Body of pancreas (tissue), 4 donors: ENCODE results near the gene TBC1D9. TPM values are rescaled to one million over a fixed set of nuclear protein-coding genes. Genes with fewer than 3 reads are reported as not detected.

Experiments
- ATAC-seq: fragments of 150-250 bp; one replicate; pipeline ENCODE4 v1.9.1; 2016
- DNase-seq, 4 donors: peaks; one replicate each; pipeline ENCODE4 v3.0.0-alpha.2; 2019
- H3K27ac ChIP-seq, 4 donors: fragments of 200-600 bp; sonication (generic); 1 replicate in 3 of 4; 2 replicates in 1 of 4; pipeline versions ENCODE4 v1.5.1 to v1.6.1; 2016 to 2019; ENCODE audit warnings: mild to moderate bottlenecking in 1 of 4, mixed read lengths in 1 of 4, moderate library complexity in 1 of 4
- H3K27me3 ChIP-seq, 2 donors: fragments of 200-600 bp; sonication (generic); one replicate each; pipeline ENCODE4 v1.6.0; 2016; ENCODE audit warnings: mild to moderate bottlenecking in 1 of 2
- H3K36me3 ChIP-seq, 2 donors: fragments of 200-600 bp; sonication (generic); replicated peaks in 1 of 2; 2 replicates each; pipeline ENCODE4 v1.5.1; 2016; ENCODE audit warnings: low read depth in 2 of 2; ENCODE audit not compliant: insufficient read depth in 1 of 2
- H3K4me1 ChIP-seq: fragments of 200-600 bp; sonication (generic); one replicate; pipeline ENCODE4 v1.6.0; 2016
- H3K4me3 ChIP-seq, 2 donors: fragments of 200-600 bp; sonication (generic); 1 replicate in 1 of 2; 2 replicates in 1 of 2; pipeline ENCODE4 v1.5.1; 2016 to 2019
- H3K9me3 ChIP-seq, 3 donors: fragments of 200-600 bp; sonication (generic); 1 replicate in 2 of 3; 2 replicates in 1 of 3; pipeline ENCODE4 v1.5.1; 2016
- POLR2A ChIP-seq, 3 donors: fragments of 450-650 bp; IDR thresholded peaks; one replicate each; pipeline ENCODE4 v1.6.1; 2016; ENCODE audit warnings: antibody characterized with exemption in 3 of 3, mild to moderate bottlenecking in 2 of 3
- WGBS, 2 donors: methylation state at CpG; one replicate each; pipeline ENCODE4 v1.1.5; 2017; 5-methylcytosine and 5-hydroxymethylcytosine counted together
- intact Hi-C: fragments of 100-400 bp; cut with DNase I; formaldehyde crosslinking; loops from one replicate; pipeline ENCODE4 v1.15.1; 2023
- total RNA-seq, 2 donors: library from RNA; depleted of rRNA; stranded (reverse); fragments of >200 nt; gene quantifications; one replicate each; pipeline ENCODE4 v1.1.0, GENCODE V29; 2016
- TF ChIP-seq, protein P1 (sequence below), 7 experiments: fragments of 450-650 bp in 4 of 7; fragments of 200-600 bp in 3 of 7; sonication (generic) in 3 of 7; IDR thresholded peaks; one replicate each; pipeline ENCODE4 v1.5.1; 2016 to 2019; ENCODE audit warnings: antibody characterized with exemption in 7 of 7

The TBC1D9 gene
- total RNA-seq, 2 donors from 2014 or later, result 11.2 to 13.5 TPM

DNA sequence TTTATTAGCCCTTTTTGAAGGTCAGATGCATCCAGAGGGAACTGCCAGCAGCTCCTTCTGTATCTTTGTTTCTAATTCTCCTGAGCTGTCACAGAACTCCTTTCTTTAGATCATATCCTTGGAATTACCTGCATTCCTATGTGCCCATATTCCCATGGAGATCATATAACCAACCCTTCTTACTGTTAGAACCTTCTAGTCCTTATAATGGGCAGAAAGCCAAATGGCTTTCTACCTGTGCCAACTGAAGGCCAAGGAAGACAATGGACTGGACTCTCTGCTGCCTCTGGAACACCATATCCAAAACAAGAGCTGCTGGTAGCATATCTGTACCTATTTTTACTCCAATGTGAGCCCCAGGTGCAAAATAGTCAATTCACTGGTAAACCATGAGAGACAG is 60.7 kb downstream of the TBC1D9 start:
- intact Hi-C loops, result no loop called here
- Histone ChIP-seq H3K4me1 (no peaks in the 10 kb centered on the region), H3K4me3 (no peak overlapping the region), H3K27ac (no peak overlapping the region), H3K27me3 (no peaks in the 10 kb centered on the region), H3K9me3 (no peaks in the 10 kb centered on the region), H3K36me3 (no peaks in the 10 kb centered on the region)
- ATAC-seq (no peak), DNase-seq (no peak)
- TF ChIP-seq POLR2A (IDR thresholded peaks at IDR 0.05), result no peak
- TF ChIP-seq, protein P1, sequence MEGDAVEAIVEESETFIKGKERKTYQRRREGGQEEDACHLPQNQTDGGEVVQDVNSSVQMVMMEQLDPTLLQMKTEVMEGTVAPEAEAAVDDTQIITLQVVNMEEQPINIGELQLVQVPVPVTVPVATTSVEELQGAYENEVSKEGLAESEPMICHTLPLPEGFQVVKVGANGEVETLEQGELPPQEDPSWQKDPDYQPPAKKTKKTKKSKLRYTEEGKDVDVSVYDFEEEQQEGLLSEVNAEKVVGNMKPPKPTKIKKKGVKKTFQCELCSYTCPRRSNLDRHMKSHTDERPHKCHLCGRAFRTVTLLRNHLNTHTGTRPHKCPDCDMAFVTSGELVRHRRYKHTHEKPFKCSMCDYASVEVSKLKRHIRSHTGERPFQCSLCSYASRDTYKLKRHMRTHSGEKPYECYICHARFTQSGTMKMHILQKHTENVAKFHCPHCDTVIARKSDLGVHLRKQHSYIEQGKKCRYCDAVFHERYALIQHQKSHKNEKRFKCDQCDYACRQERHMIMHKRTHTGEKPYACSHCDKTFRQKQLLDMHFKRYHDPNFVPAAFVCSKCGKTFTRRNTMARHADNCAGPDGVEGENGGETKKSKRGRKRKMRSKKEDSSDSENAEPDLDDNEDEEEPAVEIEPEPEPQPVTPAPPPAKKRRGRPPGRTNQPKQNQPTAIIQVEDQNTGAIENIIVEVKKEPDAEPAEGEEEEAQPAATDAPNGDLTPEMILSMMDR (IDR thresholded peaks at IDR 0.05), result no peak

DNA sequence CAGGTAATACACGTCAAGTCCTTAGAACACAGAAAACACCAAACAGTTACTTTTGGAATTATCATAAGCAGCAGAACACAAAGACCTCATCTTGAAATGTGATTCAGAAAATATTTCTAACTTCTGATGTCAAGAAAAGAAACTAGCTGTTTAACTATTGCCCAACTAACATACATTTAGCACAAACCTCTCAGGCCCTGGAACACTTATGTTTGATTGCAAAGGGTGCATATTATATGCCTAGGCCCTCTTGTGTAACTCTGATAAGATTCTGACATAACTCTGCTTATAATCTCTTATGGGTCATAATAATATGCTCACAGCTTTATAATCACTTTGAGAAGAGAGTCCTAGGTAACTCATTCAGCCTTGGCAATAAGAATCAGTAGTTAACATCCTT is 62.6 kb downstream of the TBC1D9 start:
- H3K27me3 ChIP-seq, result no peaks in the 10 kb centered on the region
- WGBS, 2 donors, result 74 to 87% methylated on average over 1 of the region's 1 CpG
- intact Hi-C loops, result no loop called here
- no peak overlapping the region for H3K4me3 ChIP-seq
- ATAC-seq (no peak), DNase-seq (no peak)
- H3K36me3 ChIP-seq, result no peaks in the 10 kb centered on the region
- no peaks in the 10 kb centered on the region for H3K4me1 ChIP-seq
- no peak for TF ChIP-seq POLR2A (IDR thresholded peaks at IDR 0.05)
- TF ChIP-seq, protein P1 (IDR thresholded peaks at IDR 0.05), result no peak
- no peak overlapping the region for H3K27ac ChIP-seq
- no peaks in the 10 kb centered on the region for H3K9me3 ChIP-seq

DNA sequence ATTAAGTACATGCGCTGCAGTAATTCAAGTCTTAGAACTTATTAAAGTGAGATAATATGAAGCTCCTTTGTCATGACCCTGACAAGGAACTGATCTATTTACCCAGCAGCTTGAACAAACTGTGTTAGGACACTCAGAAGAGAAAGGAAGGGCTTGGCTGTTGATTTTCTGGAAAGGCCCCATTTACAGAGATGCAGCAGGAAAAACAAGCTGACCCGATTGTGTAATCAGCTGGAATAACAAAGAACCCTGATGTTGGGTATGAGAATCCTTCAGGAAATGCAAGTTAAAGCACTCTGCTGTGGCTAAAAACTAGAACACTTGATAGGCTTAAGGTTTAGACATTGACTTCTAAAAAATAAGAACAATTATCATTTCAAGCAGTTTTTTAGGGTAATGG is 64.8 kb downstream of the TBC1D9 start:
- no peaks in the 10 kb centered on the region for H3K4me1 ChIP-seq
- no peak overlapping the region for H3K27ac ChIP-seq
- peak; percentile 21 for ATAC-seq

DNA sequence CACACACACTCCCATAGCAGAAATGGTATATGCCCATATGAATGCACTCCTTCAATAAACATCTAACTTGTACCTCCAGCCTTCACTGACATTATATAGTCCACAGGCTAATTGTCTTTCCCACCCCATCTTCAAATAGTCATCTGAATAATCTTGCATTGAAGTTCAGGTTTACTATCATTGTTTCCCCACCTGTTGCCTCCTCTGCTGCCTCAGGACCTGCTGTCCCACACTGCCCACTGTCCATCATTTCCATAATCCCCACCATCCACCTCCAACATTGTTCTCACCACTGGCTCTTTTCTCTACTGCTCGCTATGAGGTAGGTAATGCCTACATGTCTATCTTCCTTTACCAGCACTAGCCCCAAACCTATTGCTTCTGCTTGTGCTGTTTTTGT is 66.1 kb downstream of the TBC1D9 start:
- ATAC-seq, result no peak
- no peak overlapping the region for H3K27ac ChIP-seq
- intact Hi-C loops, result no loop called here

More for the DNA sequence above, 64.8 kb downstream of the TBC1D9 start:
- no peak overlapping the region for H3K4me3 ChIP-seq
- intact Hi-C loops, result no loop called here
- 64 to 67% methylated on average over 2 of the region's 2 CpGs for WGBS, 2 donors
- H3K9me3 ChIP-seq, result no peaks in the 10 kb centered on the region
- DNase-seq, result no peak
- no peaks in the 10 kb centered on the region for H3K36me3 ChIP-seq
- no peak for TF ChIP-seq POLR2A (IDR thresholded peaks at IDR 0.05)
- TF ChIP-seq, protein P1 (IDR thresholded peaks at IDR 0.05), result no peak
- no peaks in the 10 kb centered on the region for H3K27me3 ChIP-seq

DNA sequence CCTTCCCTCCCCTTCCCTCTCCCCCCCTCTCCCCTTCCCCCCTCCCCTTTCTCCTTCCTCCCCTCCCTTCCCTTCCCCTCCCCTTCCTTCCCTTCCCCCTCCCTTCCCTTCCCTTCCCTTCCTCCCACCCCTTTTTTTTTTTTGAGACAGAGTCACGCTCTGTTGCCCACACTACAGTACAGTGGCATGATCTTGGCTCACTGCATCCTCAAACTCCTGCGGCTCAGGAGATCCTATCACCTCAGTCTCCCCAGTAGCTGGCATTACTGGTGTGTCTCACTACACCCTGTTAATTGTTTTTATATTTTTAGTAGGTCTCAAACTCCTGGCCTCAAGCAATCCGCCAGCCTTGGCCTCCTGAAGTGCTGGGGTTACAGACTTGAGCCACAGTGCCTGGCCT is 66.6 kb downstream of the TBC1D9 start:
- no peaks in the 10 kb centered on the region for H3K27me3 ChIP-seq
- TF ChIP-seq, protein P1 (IDR thresholded peaks at IDR 0.05), result no peak
- no peak for TF ChIP-seq POLR2A (IDR thresholded peaks at IDR 0.05)
- no peaks in the 10 kb centered on the region for H3K4me1 ChIP-seq
- ATAC-seq (no peak), DNase-seq (no peak)
- intact Hi-C loops, result no loop called here
- WGBS, 2 donors, result 90 to 93% methylated on average over 3 of the region's 3 CpGs
- H3K4me3 ChIP-seq, result no peak overlapping the region
- H3K27ac ChIP-seq, result no peak overlapping the region
- no peaks in the 10 kb centered on the region for H3K9me3 ChIP-seq
- H3K36me3 ChIP-seq, result no peaks in the 10 kb centered on the region

More for the DNA sequence above, 66.1 kb downstream of the TBC1D9 start:
- WGBS, 2 donors, result 100% methylated on average over 1 of the region's 1 CpG
- H3K4me1 ChIP-seq, result no peaks in the 10 kb centered on the region
- no peak for TF ChIP-seq POLR2A (IDR thresholded peaks at IDR 0.05)
- TF ChIP-seq, protein P1 (IDR thresholded peaks at IDR 0.05), result no peak
- no peaks in the 10 kb centered on the region for H3K36me3 ChIP-seq
- no peak overlapping the region for H3K4me3 ChIP-seq
- DNase-seq, result no peak
- H3K27me3 ChIP-seq, result no peaks in the 10 kb centered on the region
- no peaks in the 10 kb centered on the region for H3K9me3 ChIP-seq
